Keratinocyte (primary cell): ENCODE results near the gene GFOD2. TPM values are rescaled to one million over a fixed set of nuclear protein-coding genes. Genes with fewer than 3 reads are reported as not detected.

ENCODE experiments used
- DNase-seq: peaks from one replicate; pipeline ENCODE4 v3.0.0-alpha.2; 2011; ENCODE audit warnings: low read depth, missing footprints, low spot score
- FAIRE-seq: peaks from 2 replicates; lab custom pipeline; 2011; peaks lifted over from hg19 to GRCh38; lab: Jason Lieb, UNC
- H2AFZ ChIP-seq: 2 replicates; pipeline ENCODE4 v1.6.0; 2012; ENCODE audit warnings: low read length, control low read depth, inconsistent platforms; ENCODE audit not compliant: control insufficient read depth
- H3K27ac ChIP-seq: 2 replicates; pipeline ENCODE4 v1.5.1; 2011; ENCODE audit warnings: low read length; ENCODE audit not compliant: control insufficient read depth, insufficient read depth
- H3K27me3 ChIP-seq: 3 replicates; pipeline ENCODE4 v1.6.0; 2011; ENCODE audit warnings: low read length; ENCODE audit not compliant: control insufficient read depth, insufficient read depth; ENCODE audit errors: extremely low read depth
- H3K36me3 ChIP-seq, 2 experiments: 2 replicates in 1 of 2; 3 replicates in 1 of 2; pipeline ENCODE4 v1.5.1; 2011; ENCODE audit warnings: low read length in 2 of 2, mild to moderate bottlenecking in 1 of 2; ENCODE audit not compliant: control insufficient read depth in 2 of 2, insufficient read depth in 2 of 2; ENCODE audit errors: extremely low read depth in 1 of 2
- H3K4me1 ChIP-seq: 3 replicates; pipeline ENCODE4 v1.5.1; 2011; ENCODE audit warnings: low read length; ENCODE audit not compliant: control insufficient read depth, insufficient read depth; ENCODE audit errors: extremely low read depth
- H3K4me2 ChIP-seq: 3 replicates; pipeline ENCODE4 v1.6.0; 2011; ENCODE audit warnings: low read depth, low read length; ENCODE audit not compliant: control insufficient read depth, insufficient read depth; ENCODE audit errors: extremely low read depth
- H3K4me3 ChIP-seq, 3 experiments: fragments of 200-600 bp in 1 of 3; sonication (generic) in 1 of 3; 2 replicates in 2 of 3; 3 replicates in 1 of 3; pipeline ENCODE4 v1.5.1; 2011 to 2016; ENCODE audit warnings: low read length in 3 of 3, mild to moderate bottlenecking in 3 of 3, control low read depth in 2 of 3, inconsistent platforms in 1 of 3, low read depth in 1 of 3, mixed read lengths in 1 of 3, mixed run types in 1 of 3, moderate library complexity in 1 of 3; ENCODE audit not compliant: control insufficient read depth in 2 of 3, insufficient read depth in 2 of 3; ENCODE audit errors: extremely low read depth in 1 of 3
- H3K79me2 ChIP-seq: 2 replicates; pipeline ENCODE4 v1.6.0; 2012; ENCODE audit warnings: low read length; ENCODE audit not compliant: control insufficient read depth, insufficient read depth
- H3K9ac ChIP-seq: 3 replicates; pipeline ENCODE4 v1.6.0; 2011; ENCODE audit warnings: low read length; ENCODE audit not compliant: control insufficient read depth, insufficient read depth; ENCODE audit errors: extremely low read depth
- H3K9me1 ChIP-seq: 3 replicates; pipeline ENCODE4 v1.6.0; 2011; ENCODE audit warnings: low read length; ENCODE audit not compliant: control insufficient read depth, insufficient read depth; ENCODE audit errors: extremely low read depth
- H3K9me3 ChIP-seq: 2 replicates; pipeline ENCODE4 v1.5.1; 2012; ENCODE audit warnings: low read depth, low read length; ENCODE audit not compliant: control insufficient read depth
- H4K20me1 ChIP-seq: 3 replicates; pipeline ENCODE4 v1.6.0; 2011; ENCODE audit warnings: low read length; ENCODE audit not compliant: control insufficient read depth, insufficient read depth; ENCODE audit errors: extremely low read depth
- EZH2 ChIP-seq: IDR thresholded peaks from one replicate; pipeline ENCODE4 v1.6.1; 2012; ENCODE audit warnings: inconsistent platforms, mild to moderate bottlenecking, low read length, moderate library complexity
- dilution Hi-C: fragments of 300-500 bp; cut with MboI; formaldehyde crosslinking; loops from one replicate; pipeline ENCODE4 v1.7.0; 2020; ENCODE audit warnings: low sequenced_read_pairs; ENCODE audit not compliant: extremely low pct_ligation_motif_present
- polyA plus RNA-seq, 5 experiments: library from polyadenylated mRNA; depleted of rRNA in 3 of 5; stranded (reverse) in 3 of 5; stranded (forward) in 1 of 5; unstranded in 1 of 5; fragments of >200 nt; gene quantifications; 1 replicate in 1 of 5; 2 replicates in 3 of 5; 3 replicates in 1 of 5; pipeline versions ENCODE4 v1.2.1 to v1.2.3, GENCODE V29; 2011 to 2012; ENCODE audit warnings: missing spikeins in 2 of 5, low read depth in 1 of 5, low replicate concordance in 1 of 5
- TF ChIP-seq, protein P1 (sequence below), 3 experiments: IDR thresholded peaks in 1 of 3; conservative IDR thresholded peaks in 1 of 3; optimal IDR thresholded peaks in 1 of 3; 2 replicates in 2 of 3; 3 replicates in 1 of 3; pipeline versions ENCODE3 to v1.5.1; 2011; ENCODE audit warnings: low read length in 3 of 3, mild to moderate bottlenecking in 3 of 3, moderate library complexity in 2 of 3, control low read depth in 1 of 3, inconsistent platforms in 1 of 3; ENCODE audit not compliant: insufficient read depth in 2 of 3; ENCODE audit errors: extremely low read depth in 1 of 3

Gene GFOD2
- polyA plus RNA-seq, 1 donor (not counting 4 experiments of a cell fraction or from before 2014, with no cell fraction given), result 13.2 TPM

DNA sequence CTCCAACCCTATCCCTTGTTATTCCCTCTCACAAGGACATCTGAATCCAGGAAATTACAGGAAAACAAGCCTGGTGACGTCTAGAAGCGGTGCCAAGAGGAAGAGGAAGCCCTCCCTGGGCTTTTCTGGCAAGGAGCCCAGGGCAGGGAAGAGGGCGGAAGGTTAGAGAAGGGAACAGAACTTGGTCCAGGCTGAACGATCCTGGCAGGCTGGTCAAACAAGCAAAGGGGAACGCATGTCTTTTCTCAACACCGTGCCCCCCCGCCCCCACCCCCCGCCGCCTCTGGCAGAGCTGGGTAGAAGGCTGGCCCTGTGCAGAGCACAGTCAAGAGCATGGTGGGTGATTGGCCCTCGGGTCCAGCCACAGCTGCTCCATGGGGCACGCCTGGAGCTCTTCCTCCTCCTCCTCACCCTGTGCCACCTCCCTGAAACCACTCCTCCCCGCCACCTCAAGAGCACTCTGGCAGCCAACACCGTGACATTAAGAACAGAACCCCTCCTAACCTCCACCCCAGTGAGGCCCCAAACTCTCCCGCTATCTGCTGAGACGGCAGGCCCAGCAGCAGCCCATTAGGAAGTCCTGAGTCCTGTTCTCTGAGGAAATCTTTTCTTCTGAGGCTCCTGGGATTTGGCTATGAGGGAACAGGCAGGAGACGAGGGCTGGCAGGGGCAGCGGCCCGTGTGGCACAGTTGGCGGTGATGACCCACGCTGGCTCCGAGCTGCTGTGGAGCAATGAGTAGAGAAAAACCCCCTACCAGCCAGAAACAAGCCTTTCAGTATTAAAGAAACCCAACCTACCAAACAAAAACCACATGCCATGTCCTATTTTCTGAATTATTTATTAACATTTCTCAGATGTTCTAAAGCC, 45.2 kb downstream of the GFOD2 start:
- no peak overlapping the region for H2AFZ ChIP-seq
- no peak overlapping the region for H3K27ac ChIP-seq
- dilution Hi-C loops, result no loop called here
- no peak overlapping the region for H3K4me2 ChIP-seq
- H3K27me3 ChIP-seq, result no peaks in the 10 kb centered on the region
- no peak overlapping the region for H3K9ac ChIP-seq
- no peak for TF ChIP-seq EZH2
- TF ChIP-seq, protein P1, sequence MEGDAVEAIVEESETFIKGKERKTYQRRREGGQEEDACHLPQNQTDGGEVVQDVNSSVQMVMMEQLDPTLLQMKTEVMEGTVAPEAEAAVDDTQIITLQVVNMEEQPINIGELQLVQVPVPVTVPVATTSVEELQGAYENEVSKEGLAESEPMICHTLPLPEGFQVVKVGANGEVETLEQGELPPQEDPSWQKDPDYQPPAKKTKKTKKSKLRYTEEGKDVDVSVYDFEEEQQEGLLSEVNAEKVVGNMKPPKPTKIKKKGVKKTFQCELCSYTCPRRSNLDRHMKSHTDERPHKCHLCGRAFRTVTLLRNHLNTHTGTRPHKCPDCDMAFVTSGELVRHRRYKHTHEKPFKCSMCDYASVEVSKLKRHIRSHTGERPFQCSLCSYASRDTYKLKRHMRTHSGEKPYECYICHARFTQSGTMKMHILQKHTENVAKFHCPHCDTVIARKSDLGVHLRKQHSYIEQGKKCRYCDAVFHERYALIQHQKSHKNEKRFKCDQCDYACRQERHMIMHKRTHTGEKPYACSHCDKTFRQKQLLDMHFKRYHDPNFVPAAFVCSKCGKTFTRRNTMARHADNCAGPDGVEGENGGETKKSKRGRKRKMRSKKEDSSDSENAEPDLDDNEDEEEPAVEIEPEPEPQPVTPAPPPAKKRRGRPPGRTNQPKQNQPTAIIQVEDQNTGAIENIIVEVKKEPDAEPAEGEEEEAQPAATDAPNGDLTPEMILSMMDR (optimal IDR thresholded peaks at IDR 0.05 in 1 of 3, IDR thresholded peaks at IDR 0.05 in 1 of 3, conservative IDR thresholded peaks at IDR 0.05 in 1 of 3; ENCODE audit: extremely low read depth in 1 of 3, insufficient read depth in 2 of 3, low read length in 3 of 3), result no peak
- H3K4me3 ChIP-seq, result no peak overlapping the region
- H3K9me3 ChIP-seq, result no peaks in the 10 kb centered on the region
- no peaks in the 10 kb centered on the region for H3K79me2 ChIP-seq
- peaks cover 0 to 3% of the 10 kb centered on the region in 2 experiments for H3K36me3 ChIP-seq
- peaks cover 13% of the 10 kb centered on the region for H3K4me1 ChIP-seq
- H3K9me1 ChIP-seq, result no peaks in the 10 kb centered on the region
- DNase-seq (no peak), FAIRE-seq (peak; percentile 61)
- no peaks in the 10 kb centered on the region for H4K20me1 ChIP-seq

DNA sequence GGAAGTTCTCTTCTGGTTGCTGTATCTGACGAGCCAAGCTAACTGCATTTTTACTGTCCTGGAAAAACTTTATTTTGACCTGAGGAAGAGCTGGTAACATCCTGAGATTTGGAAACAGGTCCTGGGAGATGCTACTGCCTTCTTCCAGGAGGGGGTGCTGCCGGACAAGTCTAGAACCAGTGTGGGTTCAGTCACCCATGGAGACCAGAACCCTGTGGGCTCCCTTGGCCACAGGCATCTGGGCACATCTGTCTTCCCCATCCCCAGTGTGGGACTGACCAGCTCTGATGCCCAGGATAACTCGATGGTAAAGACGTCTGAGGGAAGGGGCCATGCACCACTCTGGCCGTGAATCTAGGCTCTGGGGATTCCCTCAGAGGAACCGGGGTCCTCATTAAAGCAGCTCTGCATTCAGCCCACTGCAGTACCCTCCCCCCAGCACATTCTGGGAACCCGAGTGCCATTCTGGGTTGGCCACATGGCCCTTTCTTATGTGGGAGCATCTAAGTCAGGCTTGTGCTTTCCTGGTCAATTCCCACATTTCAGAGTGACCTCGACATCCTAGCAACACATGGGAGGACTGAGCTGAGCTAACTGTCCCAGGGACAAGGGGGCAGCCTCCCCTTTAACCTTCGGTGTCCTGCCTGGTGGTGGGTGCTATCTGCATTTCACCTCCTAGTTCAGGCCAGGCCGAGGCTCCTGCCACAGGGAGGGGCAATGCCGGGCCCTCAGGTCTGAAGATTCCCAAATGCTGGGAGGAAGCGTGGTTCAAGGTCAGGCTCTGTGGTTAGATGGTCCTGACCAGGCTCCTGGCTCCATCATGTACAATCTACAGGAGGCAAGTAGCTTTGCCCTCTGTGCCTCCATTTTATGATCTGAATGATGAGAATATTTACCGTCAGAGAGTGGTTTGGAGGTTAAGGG, 46.1 kb downstream of the GFOD2 start:
- Histone ChIP-seq H3K27ac (no peak overlapping the region), H3K4me2 (no peak overlapping the region), H4K20me1 (no peaks in the 10 kb centered on the region), H2AFZ (no peak overlapping the region), H3K4me1 (peaks cover 13% of the 10 kb centered on the region), H3K9me1 (no peaks in the 10 kb centered on the region), H3K9me3 (no peaks in the 10 kb centered on the region), H3K9ac (no peak overlapping the region), H3K4me3 (no peak overlapping the region), H3K79me2 (no peaks in the 10 kb centered on the region), H3K36me3 (peaks cover 0 to 3% of the 10 kb centered on the region in 2 experiments), H3K27me3 (no peaks in the 10 kb centered on the region)
- no peak for DNase-seq
- FAIRE-seq, result peak; percentile 89
- no peak for TF ChIP-seq EZH2
- TF ChIP-seq, protein P1 (optimal IDR thresholded peaks at IDR 0.05 in 1 of 3, IDR thresholded peaks at IDR 0.05 in 1 of 3, conservative IDR thresholded peaks at IDR 0.05 in 1 of 3; ENCODE audit: extremely low read depth in 1 of 3, insufficient read depth in 2 of 3, low read length in 3 of 3), result peak; percentile 81 to 88 (median 86)
- dilution Hi-C loops, result no loop called here
